Epithelial cell of umbilical artery (primary cell): ENCODE data around the gene SOX4. TPM values are rescaled to one million over a fixed set of nuclear protein-coding genes. Genes with fewer than 3 reads are reported as not detected.

Experiments used
- total RNA-seq: library from RNA; depleted of rRNA; stranded (reverse); fragments of >200 nt; gene quantifications from 2 replicates; pipeline ENCODE4 v1.2.3, GENCODE V29; 2014

The SOX4 gene
- total RNA-seq = 42.9 and 65.6 TPM in 2 replicates

DNA sequence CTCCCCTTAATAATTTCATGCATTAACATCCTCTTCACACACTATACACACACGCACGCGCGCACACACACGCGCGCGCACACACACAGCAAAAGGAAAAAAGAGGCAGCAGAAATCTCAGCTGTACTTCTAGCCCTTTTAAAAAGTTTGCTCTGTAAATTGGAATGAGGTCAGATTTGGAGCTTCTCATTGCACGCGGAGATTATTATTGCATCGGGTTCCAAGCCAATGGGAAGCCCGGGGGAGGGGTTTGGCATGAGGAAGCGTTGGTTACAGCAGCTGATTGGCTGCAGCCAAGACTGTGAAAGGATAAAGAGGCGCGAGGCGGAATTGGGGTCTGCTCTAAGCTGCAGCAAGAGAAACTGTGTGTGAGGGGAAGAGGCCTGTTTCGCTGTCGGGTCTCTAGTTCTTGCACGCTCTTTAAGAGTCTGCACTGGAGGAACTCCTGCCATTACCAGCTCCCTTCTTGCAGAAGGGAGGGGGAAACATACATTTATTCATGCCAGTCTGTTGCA, at the start of gene SOX4:
SOX4 (plus strand) TSS at position 340 of the 515 bp plus-strand sequence. CDS start 784 bp downstream, outside the sequence.

